Mesendoderm (in vitro differentiated cells): ENCODE measurements around the gene CACNA1C.
A peak's percentile ranks its signal among the peaks of the same experiment; 100 is the strongest.
"Not testable (repeated sequence)": the region's sequence is repeated elsewhere in the genome, so short reads cannot be mapped to it uniquely, and the experiment has no call there.

Experiments used
- DNase-seq: peaks from one replicate; pipeline ENCODE4 v3.0.0; 2013
- H2AK5ac ChIP-seq: 2 replicates; pipeline ENCODE4 v1.6.1; 2013; ENCODE audit warnings: low read length, inconsistent platforms
- H2BK120ac ChIP-seq: 2 replicates; pipeline ENCODE4 v1.6.1; 2013; ENCODE audit warnings: low read depth, mild to moderate bottlenecking, low read length, moderate library complexity, mixed read lengths
- H2BK15ac ChIP-seq: replicated peaks from 2 replicates; pipeline ENCODE4 v1.6.1; 2013; ENCODE audit warnings: low read depth, mild to moderate bottlenecking, moderate library complexity
- H2BK5ac ChIP-seq: 2 replicates; pipeline ENCODE4 v1.6.1; 2013; ENCODE audit warnings: low read length, inconsistent platforms
- H3K18ac ChIP-seq: 2 replicates; pipeline ENCODE4 v1.6.1; 2013; ENCODE audit warnings: mild to moderate bottlenecking, low read length, mixed read lengths
- H3K23ac ChIP-seq: one replicate; pipeline ENCODE4 v1.6.1; 2013; ENCODE audit warnings: low read length
- H3K27ac ChIP-seq: 2 replicates; pipeline ENCODE4 v1.5.1; 2013; ENCODE audit warnings: low read depth, mild to moderate bottlenecking, inconsistent platforms, low read length, moderate library complexity
- H3K27me3 ChIP-seq: 2 replicates; pipeline ENCODE4 v1.6.1; 2013; ENCODE audit warnings: low read length, control low read depth, mild to moderate bottlenecking, inconsistent platforms; ENCODE audit not compliant: insufficient read depth, poor library complexity
- H3K36me3 ChIP-seq: 2 replicates; pipeline ENCODE4 v1.6.1; 2013; ENCODE audit warnings: low read length, inconsistent platforms; ENCODE audit not compliant: control insufficient read depth, insufficient read depth
- H3K4ac ChIP-seq: one replicate; pipeline ENCODE4 v1.6.1; 2013; ENCODE audit warnings: low read depth, mild to moderate bottlenecking, low read length, moderate library complexity
- H3K4me1 ChIP-seq: 2 replicates; pipeline ENCODE4 v1.6.1; 2013; ENCODE audit warnings: low read depth, low read length, inconsistent platforms; ENCODE audit not compliant: control insufficient read depth
- H3K4me2 ChIP-seq: 2 replicates; pipeline ENCODE4 v1.6.1; 2013; ENCODE audit warnings: low read length
- H3K4me3 ChIP-seq: 2 replicates; pipeline ENCODE4 v1.5.1; 2013; ENCODE audit warnings: mild to moderate bottlenecking, low read length
- H3K56ac ChIP-seq: one replicate; pipeline ENCODE4 v1.6.1; 2013; ENCODE audit warnings: low read length
- H3K79me1 ChIP-seq: 2 replicates; pipeline ENCODE4 v1.6.1; 2013; ENCODE audit warnings: low read length, inconsistent platforms
- H3K79me2 ChIP-seq: 2 replicates; pipeline ENCODE4 v1.6.1; 2013; ENCODE audit warnings: mild to moderate bottlenecking, low read length; ENCODE audit not compliant: control insufficient read depth, insufficient read depth
- H3K9ac ChIP-seq: 2 replicates; pipeline ENCODE4 v1.6.1; 2013; ENCODE audit warnings: low read length, inconsistent platforms
- H4K5ac ChIP-seq: one replicate; pipeline ENCODE4 v1.6.1; 2013; ENCODE audit warnings: low read length
- H4K8ac ChIP-seq: one replicate; pipeline ENCODE4 v1.6.1; 2013; ENCODE audit warnings: low read depth, mild to moderate bottlenecking, control low read depth, low read length, moderate library complexity
- WGBS: extraction: QIAGEN DNeasy Blood & Tissue Kit; methylation state at CpG from one replicate; pipeline ENCODE4 v1.1.7; 2013; ENCODE audit warnings: low lambda C conversion rate, missing lambda C conversion rate; ENCODE audit not compliant: insufficient coverage; ENCODE audit errors: extremely low coverage; 5-methylcytosine and 5-hydroxymethylcytosine counted together

The CACNA1C gene

GRCh38 chr12:2098852-2099251 is 46.1 kb downstream of the CACNA1C start:
- Histone ChIP-seq H2BK5ac (no peak overlapping the region), H3K23ac (peak overlapping the region; percentile 35), H3K79me2 (no peaks in the 10 kb centered on the region), H2AK5ac (no peak overlapping the region), H3K4me1 (no peaks in the 10 kb centered on the region), H3K18ac (no peak overlapping the region), H4K8ac (no peak overlapping the region), H4K5ac (no peak overlapping the region), H2BK15ac (no peak overlapping the region), H3K4ac (no peak overlapping the region), H3K27ac (no peak overlapping the region), H3K79me1 (no peaks in the 10 kb centered on the region), H3K56ac (no peak overlapping the region), H3K36me3 (no peaks in the 10 kb centered on the region), H3K27me3 (no peaks in the 10 kb centered on the region), H3K9ac (no peak overlapping the region), H3K4me3 (no peak overlapping the region), H2BK120ac (no peak overlapping the region), H3K4me2 (no peak overlapping the region)
- WGBS, result no CpG with 5 or more reads among the region's 11 CpGs
- DNase-seq, result no peak

GRCh38 chr12:2099595-2099994 is 46.8 kb downstream of the CACNA1C start:
- Histone ChIP-seq H3K36me3 (no peaks in the 10 kb centered on the region), H3K27ac (no peak overlapping the region), H4K5ac (no peak overlapping the region), H3K9ac (no peak overlapping the region), H3K27me3 (no peaks in the 10 kb centered on the region), H3K4me2 (no peak overlapping the region), H3K79me1 (no peaks in the 10 kb centered on the region), H4K8ac (no peak overlapping the region), H3K23ac (no peak overlapping the region), H3K56ac (no peak overlapping the region), H3K18ac (no peak overlapping the region), H3K4me3 (no peak overlapping the region), H3K79me2 (no peaks in the 10 kb centered on the region), H2AK5ac (no peak overlapping the region), H2BK5ac (no peak overlapping the region), H3K4me1 (no peaks in the 10 kb centered on the region), H2BK120ac (no peak overlapping the region), H3K4ac (no peak overlapping the region), H2BK15ac (no peak overlapping the region)
- WGBS, result no CpG with 5 or more reads among the region's 4 CpGs
- DNase-seq, result no peak

- H3K79me1 ChIP-seq, result no peaks in the 10 kb centered on the region
- no peak overlapping the region for H4K8ac ChIP-seq
- H2AK5ac ChIP-seq, result no peak overlapping the region
- peak overlapping the region; percentile 7 for H3K56ac ChIP-seq
- H3K27me3 ChIP-seq, result no peaks in the 10 kb centered on the region
- H3K4ac ChIP-seq, result no peak overlapping the region
- no peak overlapping the region for H3K4me3 ChIP-seq
- H2BK15ac ChIP-seq, result no peak overlapping the region
- H3K79me2 ChIP-seq, result no peaks in the 10 kb centered on the region
- DNase-seq, result no peak
- WGBS, result no CpG with 5 or more reads among the region's 16 CpGs
- H3K18ac ChIP-seq, result no peak overlapping the region
- no peak overlapping the region for H3K23ac ChIP-seq
- no peak overlapping the region for H2BK5ac ChIP-seq
- H3K4me2 ChIP-seq, result no peak overlapping the region
- H3K27ac ChIP-seq, result no peak overlapping the region
- no peak overlapping the region for H2BK120ac ChIP-seq
- H3K36me3 ChIP-seq, result no peaks in the 10 kb centered on the region
- no peak overlapping the region for H3K9ac ChIP-seq
- no peaks in the 10 kb centered on the region for H3K4me1 ChIP-seq
- no peak overlapping the region for H4K5ac ChIP-seq
Measured at GRCh38 chr12:2101359-2101758, 48.6 kb downstream of the CACNA1C start.

- Histone ChIP-seq H2AK5ac (no peak overlapping the region), H3K18ac (no peak overlapping the region), H2BK5ac (no peak overlapping the region), H3K9ac (no peak overlapping the region), H4K8ac (no peak overlapping the region), H3K79me2 (no peaks in the 10 kb centered on the region), H3K56ac (no peak overlapping the region), H2BK120ac (no peak overlapping the region), H3K4me2 (no peak overlapping the region), H3K27me3 (no peaks in the 10 kb centered on the region), H2BK15ac (no peak overlapping the region), H3K4me1 (no peaks in the 10 kb centered on the region), H3K4ac (no peak overlapping the region), H3K4me3 (no peak overlapping the region), H3K27ac (no peak overlapping the region), H3K23ac (no peak overlapping the region), H4K5ac (no peak overlapping the region), H3K36me3 (no peaks in the 10 kb centered on the region), H3K79me1 (no peaks in the 10 kb centered on the region)
- no peak for DNase-seq
- no CpG with 5 or more reads among the region's 3 CpGs for WGBS
Measured at GRCh38 chr12:2101771-2102170, 49.0 kb downstream of the CACNA1C start.

GRCh38 chr12:2102736-2103135 is 49.9 kb downstream of the CACNA1C start:
- H3K9ac ChIP-seq, H3K4me3 ChIP-seq, H3K27me3 ChIP-seq, H4K8ac ChIP-seq, H4K5ac ChIP-seq, H3K4ac ChIP-seq, H2BK5ac ChIP-seq, H3K56ac ChIP-seq, H3K27ac ChIP-seq, H2BK120ac ChIP-seq, H2BK15ac ChIP-seq, DNase-seq, H3K79me1 ChIP-seq, H3K23ac ChIP-seq, H3K36me3 ChIP-seq, H3K79me2 ChIP-seq, H2AK5ac ChIP-seq, H3K4me2 ChIP-seq, H3K18ac ChIP-seq, H3K4me1 ChIP-seq: not testable (repeated sequence)
- WGBS, result no CpG with 5 or more reads among the region's 5 CpGs

GRCh38 chr12:2105387-2105786 is 52.6 kb downstream of the CACNA1C start:
- not testable (repeated sequence) for H2BK5ac ChIP-seq, H3K36me3 ChIP-seq, H2BK120ac ChIP-seq

More at GRCh38 chr12:2105387-2105786, 52.6 kb downstream of the CACNA1C start:
- not testable (repeated sequence) for H3K27ac ChIP-seq, H3K4me1 ChIP-seq, H3K9ac ChIP-seq, H3K4me2 ChIP-seq, H4K5ac ChIP-seq, H3K18ac ChIP-seq, H3K79me2 ChIP-seq, H3K79me1 ChIP-seq, H4K8ac ChIP-seq, H2BK15ac ChIP-seq, H2AK5ac ChIP-seq, DNase-seq, H3K56ac ChIP-seq, H3K23ac ChIP-seq, H3K4me3 ChIP-seq, H3K27me3 ChIP-seq, H3K4ac ChIP-seq
- WGBS, result no CpG with 5 or more reads among the region's 17 CpGs
